LoVo (cell line): ENCODE measurements around the gene TIGAR.

Experiments used
- DNase-seq: peaks from one replicate; pipeline ENCODE4 v3.0.0-alpha.2; 2016; ENCODE audit warnings: low spot score

The TIGAR gene

DNA sequence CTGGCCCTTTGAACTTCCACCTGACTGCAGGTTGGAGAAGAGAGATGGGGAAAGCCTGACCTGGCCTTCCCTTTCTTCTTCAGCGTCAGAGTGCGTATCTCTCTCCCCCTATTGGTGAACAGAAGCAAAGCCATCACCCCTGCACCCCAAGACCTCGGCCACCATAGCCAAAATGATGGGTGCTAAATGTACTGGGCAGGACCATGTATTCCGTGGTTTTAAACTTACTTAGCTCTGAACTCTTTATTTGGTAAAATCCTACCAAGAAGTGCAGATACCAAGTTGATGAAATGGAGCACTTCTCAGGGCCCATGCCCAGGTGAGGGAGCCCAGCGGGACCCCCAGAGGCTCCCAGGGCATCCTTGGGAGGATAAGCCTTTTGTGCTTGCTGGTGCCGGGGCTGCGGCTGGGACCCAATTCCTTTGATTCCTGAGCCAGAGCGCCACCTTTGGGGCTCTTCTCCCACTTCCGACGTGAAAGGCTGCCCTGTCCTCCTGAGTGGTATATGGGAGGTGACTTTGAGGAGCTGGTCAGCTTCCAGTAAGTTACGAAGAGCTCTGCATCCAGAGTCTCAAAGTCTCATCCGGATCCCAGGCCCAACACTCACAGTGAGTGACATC lies 38.0 kb upstream of the TIGAR start:
- no peak for DNase-seq

DNA sequence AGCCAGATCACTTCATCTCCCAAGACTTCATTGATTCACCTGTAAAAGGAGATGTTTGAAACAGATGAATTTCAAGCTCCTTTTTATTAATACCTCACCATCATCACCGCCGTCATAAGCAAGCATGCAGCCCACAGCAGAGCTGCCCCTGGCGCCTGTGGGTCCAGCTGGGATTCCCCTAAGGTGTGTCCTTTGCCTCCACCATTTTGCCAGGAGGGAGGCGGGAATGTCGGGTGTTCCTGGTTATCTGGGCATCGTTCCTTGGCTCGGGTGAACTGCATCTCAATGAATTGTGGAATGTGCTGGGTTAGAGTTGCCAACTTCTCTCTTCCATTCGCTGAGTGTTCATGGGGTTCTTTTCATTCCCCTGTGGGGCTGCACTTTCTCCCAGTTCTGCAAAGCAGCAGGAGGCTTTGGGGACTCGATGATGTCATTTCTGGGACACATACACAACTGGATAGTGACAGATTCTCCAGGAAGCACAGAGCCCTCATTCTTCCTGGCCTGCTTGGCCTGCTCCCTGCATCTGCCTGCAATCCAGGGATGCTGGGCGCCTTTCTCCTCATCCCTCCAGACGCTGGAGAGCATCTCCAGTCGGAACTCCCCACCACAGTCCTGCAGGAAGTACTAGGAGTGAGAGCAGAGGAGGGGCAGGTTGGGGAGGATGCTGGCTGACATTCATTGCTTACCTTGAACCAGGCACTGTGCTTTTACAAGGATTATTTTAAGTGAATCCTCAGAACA lies 37.3 kb upstream of the TIGAR start:
- DNase-seq: no peak

DNA sequence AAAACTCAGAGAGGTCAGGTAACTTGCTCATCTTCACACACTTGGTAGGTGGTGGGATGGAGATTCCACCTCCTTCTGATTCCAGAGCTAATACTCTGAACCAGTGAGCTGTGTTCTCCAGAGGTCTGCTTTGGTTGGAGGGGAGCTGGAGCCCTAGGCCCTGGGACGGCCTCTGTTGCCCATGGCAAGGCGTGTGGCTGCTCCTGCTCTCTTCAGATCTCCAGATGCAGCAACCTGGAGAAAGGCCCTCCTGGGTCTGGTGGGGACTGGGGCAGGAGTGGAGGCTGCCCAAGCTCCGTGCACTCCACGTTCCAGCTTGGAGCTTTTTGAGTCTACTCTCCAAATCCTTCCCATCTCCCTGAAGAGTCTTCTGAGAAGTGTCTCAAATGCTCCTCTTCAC lies 36.7 kb upstream of the TIGAR start:
- no peak for DNase-seq

DNA sequence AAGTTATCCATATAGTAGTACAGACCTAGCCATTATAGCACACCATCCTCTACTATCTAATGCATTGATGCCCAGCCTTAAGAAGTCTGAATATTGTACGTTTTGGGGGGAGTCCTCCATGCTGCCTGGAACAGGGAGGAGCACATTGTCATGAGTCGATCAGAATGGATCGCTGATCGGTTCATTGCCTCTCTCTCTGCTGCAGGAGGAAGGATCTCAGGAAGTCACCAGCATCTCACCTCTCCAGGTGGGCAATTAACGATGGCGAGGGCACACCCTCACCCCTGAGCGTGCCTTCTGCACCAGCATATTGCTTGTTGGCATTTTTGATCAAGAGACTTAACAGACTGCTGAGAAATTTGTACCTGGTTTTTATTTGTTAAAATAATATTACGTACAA lies 35.9 kb upstream of the TIGAR start:
- DNase-seq: no peak

DNA sequence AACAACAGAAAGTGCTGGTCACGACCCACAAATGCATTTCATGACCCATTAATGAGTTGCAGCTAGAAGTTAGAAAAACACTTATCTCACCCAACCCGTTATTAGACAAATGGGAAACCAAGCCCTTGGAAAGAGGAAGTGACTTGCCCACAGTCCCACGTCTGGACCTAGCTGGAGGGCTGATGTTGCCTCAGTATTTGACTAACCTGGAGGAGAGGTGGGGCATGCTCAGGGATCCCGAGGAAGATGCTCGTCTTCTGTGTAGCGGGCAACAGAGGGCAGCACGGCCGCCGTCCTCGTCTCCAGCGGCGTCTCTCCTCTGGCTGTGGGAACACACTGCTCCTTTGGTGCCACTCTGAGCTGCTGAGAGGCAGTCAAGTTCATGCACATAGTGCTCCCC lies 34.8 kb upstream of the TIGAR start:
- no peak for DNase-seq

DNA sequence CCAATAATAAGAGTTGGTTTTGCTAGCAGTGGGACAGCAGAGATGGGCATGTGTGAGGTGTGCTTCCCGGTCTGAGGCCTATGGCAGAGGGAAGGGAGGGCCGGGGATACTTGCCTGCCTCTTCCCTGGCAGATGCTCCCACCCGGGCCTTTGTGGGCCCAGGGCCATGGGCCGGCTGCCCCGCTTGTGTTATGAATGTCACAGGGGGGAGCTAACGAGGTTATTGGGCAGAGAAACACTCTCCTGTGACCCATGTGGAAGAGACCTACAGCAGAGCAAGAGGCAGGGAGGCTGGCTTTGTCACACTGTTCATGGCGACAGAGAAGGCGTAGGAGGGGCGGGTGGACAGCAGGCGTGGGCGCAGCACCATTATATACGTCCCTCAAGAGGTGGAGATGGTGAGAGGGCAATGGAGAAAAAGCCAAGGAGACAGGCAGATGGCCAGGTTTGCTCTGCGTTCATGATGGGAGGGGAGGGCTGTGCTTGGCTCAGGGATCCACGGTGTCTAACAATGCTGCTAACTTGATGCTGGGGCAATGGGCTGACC lies 34.2 kb upstream of the TIGAR start:
- no peak for DNase-seq

DNA sequence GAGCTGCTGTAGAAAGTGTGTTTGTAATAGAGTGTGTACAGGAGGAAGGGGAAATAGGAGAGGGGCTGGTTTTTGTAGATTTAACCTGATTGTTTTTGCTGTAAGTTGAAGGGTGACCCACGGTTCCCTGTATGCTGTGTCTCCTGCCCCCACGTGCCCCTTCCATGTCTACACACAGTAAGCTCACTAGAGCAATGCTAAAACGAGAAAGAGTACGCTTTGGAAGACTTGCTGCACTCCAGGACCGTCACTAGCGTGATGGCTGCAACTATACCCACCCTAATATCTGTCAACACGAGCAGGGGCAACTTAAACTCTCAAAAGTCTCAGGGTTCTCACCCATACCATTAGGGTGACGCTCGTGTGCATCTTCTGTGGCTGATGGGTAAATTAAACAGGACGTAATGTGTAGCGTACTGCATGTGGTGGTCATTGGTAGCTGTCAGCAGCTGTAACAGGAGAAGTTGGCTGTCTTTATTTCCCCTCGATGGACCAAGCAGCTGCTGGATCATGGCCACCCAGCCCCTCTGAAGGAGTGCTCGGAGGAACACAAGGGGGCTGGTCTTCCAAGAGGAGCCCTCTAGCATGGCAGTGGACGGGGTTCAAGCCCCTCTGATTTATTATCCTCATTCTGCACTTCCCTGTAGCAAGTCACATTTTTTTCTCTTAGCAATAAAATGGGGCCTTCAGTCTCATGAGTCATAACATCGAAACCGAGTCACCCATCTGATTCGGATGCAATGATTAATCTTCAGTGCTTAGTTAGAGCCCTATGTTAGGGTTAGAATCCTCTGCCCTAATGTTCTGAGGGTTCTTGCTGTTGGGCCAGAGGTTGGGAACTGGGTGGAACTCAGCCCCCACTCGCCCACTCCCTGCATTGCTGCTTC lies 33.4 kb upstream of the TIGAR start:
- DNase-seq: no peak

DNA sequence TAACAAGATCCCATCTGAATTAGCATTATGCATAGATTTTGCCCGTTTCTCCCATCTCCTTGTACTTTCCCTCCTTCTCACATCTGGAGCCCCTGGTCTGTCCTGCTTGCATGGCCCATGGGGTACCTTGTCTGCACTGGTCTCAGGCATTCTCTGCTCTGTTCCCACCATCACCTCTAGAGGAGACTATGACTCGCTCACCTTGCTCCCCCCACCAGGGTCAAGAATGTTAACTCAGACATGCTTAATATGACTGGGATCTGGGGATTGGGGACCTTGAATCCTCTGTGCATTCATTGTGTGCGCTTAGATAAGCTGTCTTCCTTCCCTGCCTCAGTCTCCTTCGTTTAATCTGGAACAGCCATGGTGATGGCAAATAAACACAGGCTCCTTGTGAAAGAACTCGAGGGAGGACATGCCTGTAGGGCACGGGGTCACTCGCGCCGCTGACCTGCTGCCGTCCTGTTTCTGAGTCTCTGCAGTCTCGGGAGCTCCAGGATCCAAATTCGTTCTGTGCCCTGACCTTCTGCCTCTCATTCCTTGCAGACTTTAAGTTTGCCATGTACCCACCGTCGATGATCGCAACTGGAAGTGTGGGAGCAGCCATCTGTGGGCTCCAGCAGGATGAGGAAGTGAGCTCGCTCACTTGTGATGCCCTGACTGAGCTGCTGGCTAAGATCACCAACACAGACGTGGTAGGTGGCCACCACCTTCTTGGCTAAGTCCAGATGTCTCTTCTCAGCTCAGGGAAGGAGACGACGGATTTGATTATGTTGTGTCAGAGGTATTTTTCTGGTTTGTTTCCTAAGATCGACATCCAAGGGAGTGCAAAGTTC lies 32.5 kb upstream of the TIGAR start:
- DNase-seq: no peak

DNA sequence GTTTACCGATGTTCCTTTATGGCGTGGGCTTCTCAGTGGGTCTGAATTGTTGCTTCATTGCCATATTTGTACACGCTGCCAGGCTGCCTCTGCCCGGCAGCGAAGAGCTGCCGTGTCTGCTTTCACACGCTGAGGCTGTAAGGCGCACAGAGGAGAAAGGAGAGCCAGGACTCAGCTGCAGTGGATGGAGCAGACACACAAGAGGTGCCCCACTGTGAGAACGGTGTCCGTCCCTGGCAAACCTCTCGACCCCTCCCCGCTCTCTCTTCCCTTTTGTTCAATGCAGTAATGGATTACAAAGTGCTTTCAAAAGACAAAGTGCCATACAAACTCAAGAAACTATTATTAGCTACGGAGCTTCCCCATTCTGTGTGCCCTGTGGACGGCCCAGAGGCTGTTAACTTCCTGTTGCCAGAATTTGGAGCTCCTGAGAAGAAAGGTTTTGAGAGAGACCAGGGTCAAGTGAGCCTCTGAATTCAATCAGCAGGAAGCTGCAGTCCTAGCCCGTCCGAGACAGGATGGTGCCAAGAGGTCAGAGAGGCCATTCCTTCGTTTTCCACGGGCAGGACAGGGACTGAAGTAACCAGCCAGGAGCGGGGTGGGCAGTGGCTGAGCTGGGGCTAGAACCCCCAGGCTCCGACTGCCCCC lies 31.7 kb upstream of the TIGAR start:
- no peak for DNase-seq

DNA sequence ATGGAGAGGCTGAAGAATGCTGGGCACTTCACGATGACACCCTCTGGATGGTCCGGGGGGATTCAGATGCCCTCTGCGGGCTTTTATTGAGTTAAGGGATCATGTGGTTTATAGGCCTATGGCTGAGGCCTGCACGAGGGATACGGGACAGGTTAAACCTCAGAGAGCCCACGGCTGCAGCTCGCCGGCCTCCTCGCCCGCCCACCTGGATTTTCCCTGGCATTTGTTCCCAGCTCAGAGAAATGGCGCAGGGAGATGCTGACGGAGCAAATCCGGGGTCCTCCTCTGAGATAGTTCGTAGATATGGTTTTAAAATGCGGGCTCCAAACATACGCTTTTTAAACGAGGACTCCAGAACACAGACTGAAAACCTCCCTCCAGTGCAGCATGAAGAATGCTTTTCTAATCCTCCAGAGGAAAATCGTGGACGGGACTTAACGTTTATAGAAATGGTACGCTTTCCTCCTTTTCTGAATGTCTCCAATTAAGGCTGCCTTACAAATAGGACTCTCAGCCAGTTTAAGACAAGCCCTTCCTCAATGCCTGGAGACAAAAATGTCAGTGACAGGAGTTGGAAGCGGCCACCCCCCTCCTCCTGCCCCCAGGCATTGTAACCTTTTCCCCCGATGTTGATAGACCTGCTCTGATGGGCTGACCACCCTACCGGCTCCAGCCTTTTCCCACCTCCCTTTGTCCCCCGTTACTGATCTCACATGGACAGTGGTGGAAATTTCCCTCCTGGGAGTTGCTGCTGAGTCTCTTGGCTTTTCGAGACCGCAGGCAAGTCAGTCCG lies 30.8 kb upstream of the TIGAR start:
- DNase-seq: no peak

DNA sequence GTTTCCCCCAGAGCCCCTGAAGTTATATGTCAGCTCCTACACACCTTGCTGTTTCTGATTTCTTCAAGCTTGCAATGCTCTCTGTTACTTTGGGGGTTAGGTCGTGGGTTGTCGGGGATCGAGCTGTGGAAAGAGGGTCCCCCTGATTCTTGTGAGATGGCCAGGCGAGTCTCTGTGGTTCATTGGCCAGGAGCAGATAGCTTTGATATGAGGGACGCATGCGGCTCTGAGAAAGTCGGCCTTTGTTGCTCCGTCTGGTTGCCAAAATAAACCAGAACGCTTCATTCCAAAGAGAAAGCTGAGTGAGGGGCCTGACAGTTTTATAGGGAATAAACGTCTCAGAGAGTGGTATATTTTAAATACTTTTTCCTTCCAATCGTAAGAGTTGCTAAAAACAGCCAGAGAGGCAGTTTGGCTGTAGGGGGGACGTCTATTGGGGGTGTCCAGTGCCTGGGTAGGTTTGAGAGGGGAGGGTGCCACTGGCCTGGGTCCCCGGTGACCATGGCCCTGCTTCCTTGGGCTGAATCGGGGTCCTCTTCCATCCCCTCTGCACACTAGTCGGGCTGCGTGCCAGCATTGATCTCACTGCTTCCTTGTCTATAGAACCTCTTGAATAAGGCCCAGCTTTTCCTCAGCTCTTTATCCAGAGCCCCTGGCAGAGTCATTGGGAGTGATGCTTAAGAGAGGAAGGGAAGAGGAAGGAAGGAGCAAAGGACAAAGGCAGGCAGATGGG lies 28.5 kb upstream of the TIGAR start:
- no peak for DNase-seq

DNA sequence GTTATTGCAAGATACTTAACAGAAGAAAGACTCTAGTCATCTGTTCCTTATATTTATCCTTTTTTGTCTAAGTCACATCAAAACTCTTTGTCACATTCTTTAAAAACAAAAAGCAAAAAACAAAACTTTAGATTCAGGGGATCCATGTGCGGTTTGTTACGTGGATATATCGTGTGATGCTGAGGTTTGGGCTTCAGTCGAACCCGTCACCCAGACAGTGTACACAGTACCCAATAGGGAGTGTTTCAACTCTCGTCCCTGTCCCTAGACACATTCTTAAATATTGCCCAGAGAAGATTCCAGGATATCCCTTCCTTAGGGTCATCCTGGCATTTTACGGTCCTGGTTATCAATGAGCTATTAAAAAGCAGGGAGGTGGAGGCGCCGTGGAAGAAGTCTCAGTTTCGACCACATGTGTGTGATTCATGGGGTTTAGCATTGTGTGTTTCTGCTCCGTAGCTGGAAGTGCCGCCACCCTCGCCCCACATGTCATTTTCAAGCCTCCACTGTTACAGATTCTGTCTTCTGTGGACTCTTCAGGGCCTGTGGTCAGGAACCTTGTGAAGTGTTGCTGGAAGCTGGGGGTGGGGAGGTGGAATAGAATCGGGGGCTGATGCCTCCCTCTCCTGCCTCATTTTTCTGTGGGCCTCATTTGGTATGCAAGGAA lies 27.6 kb upstream of the TIGAR start:
- no peak for DNase-seq

DNA sequence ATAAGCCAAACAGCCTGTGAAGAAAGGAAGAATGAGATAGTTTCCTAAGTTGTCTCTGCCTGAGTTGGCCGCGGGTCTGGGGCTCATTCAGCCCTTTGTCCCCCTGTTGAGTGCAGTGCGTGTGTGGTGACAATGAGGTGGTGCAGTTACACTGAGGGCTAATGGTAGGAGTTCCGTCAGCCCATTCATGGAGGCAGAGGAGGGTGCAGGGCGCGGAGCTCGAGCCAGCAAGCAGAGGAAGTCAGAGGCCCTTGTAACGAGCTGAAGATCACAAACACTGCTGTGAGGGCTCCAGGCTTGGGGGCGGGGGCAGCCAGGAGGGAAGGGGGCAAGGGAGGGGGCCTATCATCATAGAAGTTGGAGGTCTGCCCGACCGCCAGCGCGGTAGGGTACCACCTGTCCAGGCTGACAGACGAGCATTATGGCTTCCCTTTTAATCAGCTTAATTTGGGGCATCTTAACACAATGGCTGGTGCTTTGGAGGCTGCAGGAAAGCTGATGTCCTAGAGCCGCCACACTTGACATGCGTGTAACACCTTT lies 27.0 kb upstream of the TIGAR start:
- no peak for DNase-seq

DNA sequence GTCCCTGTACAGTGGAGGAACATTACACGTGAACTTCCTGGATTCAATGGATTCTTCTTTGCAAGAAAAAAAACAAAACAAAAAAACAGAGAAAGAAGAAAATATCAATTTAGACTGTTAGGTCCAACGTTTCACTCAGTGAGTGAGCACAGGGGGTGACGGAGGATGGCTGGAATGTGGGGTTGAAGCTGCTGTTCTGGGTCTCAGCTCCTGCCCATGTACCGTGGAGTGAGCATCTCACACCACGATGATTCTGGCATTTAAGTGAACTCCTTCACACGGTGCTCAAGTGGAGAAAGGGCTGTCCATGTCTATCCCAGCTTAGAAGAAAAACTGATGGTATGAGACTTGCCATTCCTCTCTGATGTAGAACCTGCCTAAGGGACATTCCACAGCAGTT lies 24.3 kb upstream of the TIGAR start:
- DNase-seq: no peak

DNA sequence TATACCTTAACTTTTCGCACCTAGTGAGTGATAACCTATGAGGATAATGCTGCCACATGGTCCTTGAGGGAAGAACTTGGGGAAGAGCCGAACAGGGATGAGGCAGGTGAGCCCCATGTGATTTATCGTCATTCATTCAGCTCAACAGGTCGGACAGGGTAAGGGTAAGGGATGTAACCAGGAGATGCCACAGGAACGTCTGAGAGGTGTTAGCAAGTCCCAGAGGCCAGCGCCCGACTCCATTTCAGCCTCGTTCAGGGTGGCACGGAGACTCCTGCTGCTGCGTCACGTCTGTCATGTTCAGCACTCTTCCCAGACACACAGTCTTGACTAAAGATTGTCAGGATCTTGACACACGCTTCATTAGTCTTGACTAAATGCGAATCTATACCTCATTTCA lies 23.4 kb upstream of the TIGAR start:
- no peak for DNase-seq

DNA sequence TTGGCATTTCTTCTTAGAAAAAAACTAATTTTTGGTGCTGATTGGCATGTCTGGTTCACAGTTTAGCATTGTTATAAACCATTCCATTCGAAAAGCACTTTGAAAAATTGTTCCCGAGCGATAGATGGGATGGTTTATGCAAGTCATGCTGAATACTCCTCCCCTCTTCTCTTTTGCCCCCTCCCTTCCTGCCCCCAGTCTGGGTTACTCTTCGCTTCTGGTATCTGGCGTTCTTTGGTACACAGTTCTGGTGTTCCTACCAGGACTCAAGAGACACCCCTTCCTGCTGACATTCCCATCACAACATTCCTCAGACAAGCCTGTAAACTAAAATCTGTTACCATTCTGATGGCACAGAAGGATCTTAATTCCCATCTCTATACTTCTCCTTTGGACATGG lies 20.1 kb upstream of the TIGAR start:
- no peak for DNase-seq

DNA sequence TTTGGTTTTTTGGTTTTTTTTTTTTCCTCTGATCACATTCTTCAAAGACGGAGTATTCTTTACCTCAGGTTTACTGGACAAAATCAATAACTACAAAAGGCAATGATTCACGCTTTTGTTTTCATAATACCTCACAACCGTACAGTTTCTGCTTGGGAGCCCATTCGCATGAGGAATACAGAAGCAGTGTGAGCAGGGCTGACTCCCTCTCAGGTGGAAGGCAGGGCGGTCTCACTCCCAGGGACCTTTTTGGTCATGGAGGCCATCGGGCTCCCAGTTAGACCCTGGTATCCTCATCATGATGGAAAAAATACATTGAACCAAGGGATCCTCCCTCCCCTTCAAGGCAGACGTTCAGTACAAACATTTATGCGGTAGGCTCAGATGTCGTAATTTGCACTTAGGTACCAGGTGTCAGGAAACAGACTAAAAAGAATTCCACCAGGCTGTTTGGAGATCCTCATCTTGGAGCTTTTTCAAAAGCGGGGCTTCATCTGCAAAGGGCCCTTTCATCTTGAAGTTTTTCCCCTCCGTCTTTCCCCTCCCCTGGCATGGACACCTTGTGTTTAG lies 19.0 kb upstream of the TIGAR start:
- DNase-seq: no peak

DNA sequence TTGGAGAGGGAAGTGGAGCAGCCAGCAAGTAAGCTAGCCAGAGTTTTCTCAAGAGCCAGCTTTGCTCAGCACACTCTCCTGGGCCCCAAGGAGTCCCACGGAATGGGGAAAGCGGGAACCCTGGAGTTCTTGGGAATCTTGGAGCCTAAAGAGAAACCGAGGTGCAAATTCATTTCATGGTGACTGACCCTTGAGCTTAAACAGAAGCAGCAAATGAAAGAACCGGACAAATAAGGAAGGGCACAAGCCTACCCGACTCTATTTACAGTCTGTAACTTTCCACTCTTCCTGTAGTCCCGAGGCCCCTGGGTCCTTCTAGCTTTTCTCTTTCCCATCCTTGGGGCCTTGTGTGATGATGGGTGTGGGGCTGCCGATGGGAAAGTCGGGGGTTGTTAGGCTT lies 18.1 kb upstream of the TIGAR start:
- no peak for DNase-seq

DNA sequence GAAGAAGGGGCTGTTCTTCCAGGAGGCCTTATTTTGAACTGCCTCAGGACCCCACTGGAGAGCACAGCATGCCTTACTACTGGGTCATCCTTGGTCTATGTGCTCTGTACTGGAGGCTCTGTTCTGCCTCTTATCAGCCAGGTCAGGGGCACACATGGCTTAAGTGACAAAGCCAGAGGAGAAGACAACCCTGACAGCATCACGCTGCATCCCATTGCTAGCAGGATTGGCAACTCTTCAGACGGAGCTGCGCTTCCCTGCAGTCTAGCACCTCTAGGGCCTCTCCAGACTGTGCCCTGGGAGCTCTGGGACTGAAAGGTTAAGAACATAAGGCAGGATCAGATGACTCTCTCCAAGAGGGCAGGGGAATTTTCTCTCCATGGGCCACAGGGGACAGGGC lies 17.3 kb upstream of the TIGAR start:
- DNase-seq: no peak
